ENCODE results near the gene SYNGR2.
A peak's percentile ranks its signal among the peaks of the same experiment; 100 is the strongest.
"Not testable (repeated sequence)": the region's sequence is repeated elsewhere in the genome, so short reads cannot be mapped to it uniquely, and the experiment has no call there.

SYNGR2 gene

GRCh38 chr17:78130090-78130436 lies 38.3 kb upstream of the SYNGR2 start:
- no peak for DNase-seq (ENCODE audit: low read depth in 2 of 2)

- DNase-seq (ENCODE audit: low read depth in 2 of 2): peak in 1 of 2 donors; percentile 56
Observed at GRCh38 chr17:78130437-78131101, 37.8 kb upstream of the SYNGR2 start, which contains the start of gene TMC8. TSS of gene TMC8 (plus strand) at chr17:78130771. CDS start at chr17:78131589, 818 bp downstream.

- DNase-seq (ENCODE audit: low read depth in 2 of 2): no peak
Observed at GRCh38 chr17:78131172-78132083, 37.0 kb upstream of the SYNGR2 start.

GRCh38 chr17:78132084-78132676 lies 36.2 kb upstream of the SYNGR2 start:
- DNase-seq (ENCODE audit: low read depth in 2 of 2): peak; percentile 65 to 67

- no peak for DNase-seq (ENCODE audit: low read depth in 2 of 2)
Observed at GRCh38 chr17:78132767-78133178, 35.6 kb upstream of the SYNGR2 start.

GRCh38 chr17:78133179-78133951 lies 35.0 kb upstream of the SYNGR2 start:
- no peak for DNase-seq (ENCODE audit: low read depth in 2 of 2)

GRCh38 chr17:78133971-78134898 lies 34.1 kb upstream of the SYNGR2 start:
- DNase-seq (ENCODE audit: low read depth in 2 of 2): peak in 1 of 2 donors; percentile 66

GRCh38 chr17:78134899-78135385 lies 33.4 kb upstream of the SYNGR2 start:
- no peak for DNase-seq (ENCODE audit: low read depth in 2 of 2)

GRCh38 chr17:78135858-78136500 lies 32.4 kb upstream of the SYNGR2 start:
- no peak for DNase-seq (ENCODE audit: low read depth in 2 of 2)

GRCh38 chr17:78137392-78138203 lies 30.8 kb upstream of the SYNGR2 start:
- no peak for DNase-seq (ENCODE audit: low read depth in 2 of 2)

- DNase-seq (ENCODE audit: low read depth in 2 of 2): no peak
Observed at GRCh38 chr17:78138204-78139060, 29.9 kb upstream of the SYNGR2 start.

- DNase-seq (ENCODE audit: low read depth in 2 of 2): not testable (repeated sequence)
Observed at GRCh38 chr17:78139861-78140168, 28.6 kb upstream of the SYNGR2 start.

- peak; percentile 95 to 98 for DNase-seq (ENCODE audit: low read depth in 2 of 2)
Observed at GRCh38 chr17:78140169-78141051, 28.0 kb upstream of the SYNGR2 start.

GRCh38 chr17:78141437-78142118 lies 26.8 kb upstream of the SYNGR2 start:
- no peak for DNase-seq (ENCODE audit: low read depth in 2 of 2)

- DNase-seq (ENCODE audit: low read depth in 2 of 2): no peak
Observed at GRCh38 chr17:78142119-78142861, 26.1 kb upstream of the SYNGR2 start.

All from stimulated activated CD8-positive, alpha-beta memory T cell treated with anti-CD3 and anti-CD28 coated beads, Interleukin-2, amount 100 ng/mL, for 48 hours (primary cell).